Activated CD4-positive, alpha-beta T cell treated with anti-CD3 and anti-CD28 coated beads, Interleukin-2, amount 50 U/mL, for 1 hour (primary cell): ENCODE measurements around the gene C17orf114.
A peak's percentile ranks its signal among the peaks of the same experiment; 100 is the strongest.
"Not testable (repeated sequence)": the region's sequence is repeated elsewhere in the genome, so short reads cannot be mapped to it uniquely, and the experiment has no call there.

ENCODE experiments used
- DNase-seq: peaks from one replicate; pipeline ENCODE4 v3.0.0-alpha.2; 2020

The C17orf114 gene

GRCh38 chr17:4802228-4802627 lies at the start of gene C17orf114:
TSS of gene C17orf114 (minus strand) at chr17:4802328.
- no peak for DNase-seq

- no peak for DNase-seq
Measured at GRCh38 chr17:4851084-4851483, 49.0 kb upstream of the C17orf114 start.

GRCh38 chr17:4850246-4850645 lies 48.1 kb upstream of the C17orf114 start:
- no peak for DNase-seq

- DNase-seq, result no peak
Measured at GRCh38 chr17:4849011-4849536, 46.9 kb upstream of the C17orf114 start.

- DNase-seq, result no peak
Measured at GRCh38 chr17:4846635-4847390, 44.7 kb upstream of the C17orf114 start.

- DNase-seq, result no peak
Measured at GRCh38 chr17:4845118-4845517, 43.0 kb upstream of the C17orf114 start.

- DNase-seq, result no peak
Measured at GRCh38 chr17:4843321-4844000, 41.3 kb upstream of the C17orf114 start.

- DNase-seq, result no peak
Measured at GRCh38 chr17:4842376-4842775, 40.2 kb upstream of the C17orf114 start.

GRCh38 chr17:4840893-4841242 lies 38.7 kb upstream of the C17orf114 start:
- DNase-seq, result no peak

- no peak for DNase-seq
Measured at GRCh38 chr17:4839965-4840892, 38.1 kb upstream of the C17orf114 start.

GRCh38 chr17:4839221-4839620 lies 37.1 kb upstream of the C17orf114 start:
- DNase-seq, result no peak

- DNase-seq, result no peak
Measured at GRCh38 chr17:4838309-4838785, 36.2 kb upstream of the C17orf114 start.

GRCh38 chr17:4837471-4838308 lies 35.6 kb upstream of the C17orf114 start:
- no peak for DNase-seq

GRCh38 chr17:4836221-4836620 lies 34.1 kb upstream of the C17orf114 start:
- DNase-seq, result no peak

GRCh38 chr17:4834681-4835020 lies 32.5 kb upstream of the C17orf114 start:
- DNase-seq, result no peak

GRCh38 chr17:4833941-4834680 lies 32.0 kb upstream of the C17orf114 start:
- DNase-seq, result no peak

- DNase-seq, result peak; percentile 84
Measured at GRCh38 chr17:4833178-4833940, 31.2 kb upstream of the C17orf114 start, which contains the start of gene MINK1. TSS of gene MINK1 (plus strand) at chr17:4833340. CDS start at chr17:4833584, 244 bp downstream.

GRCh38 chr17:4832829-4833177 lies 30.7 kb upstream of the C17orf114 start:
- DNase-seq, result not testable (repeated sequence)

- DNase-seq, result no peak
Measured at GRCh38 chr17:4827399-4827798, 25.3 kb upstream of the C17orf114 start.

- no peak for DNase-seq
Measured at GRCh38 chr17:4823373-4824089, 21.4 kb upstream of the C17orf114 start.
